ENCODE data around the gene ACTMAP. TPM values are rescaled to one million over a fixed set of nuclear protein-coding genes. Genes with fewer than 3 reads are reported as not detected.

Gene ACTMAP
- total RNA-seq, 1 donor = 1.1 TPM

- no peak for DNase-seq (ENCODE audit: insufficient read length, low spot score, missing footprints)
- Histone ChIP-seq H3K4me3 (ENCODE audit: insufficient read depth, low read length) (no peak overlapping the region), H3K4me1 (ENCODE audit: insufficient read depth, low read length) (no peaks in the 10 kb centered on the region), H3K4me2 (ENCODE audit: insufficient read depth, low read length) (no peak overlapping the region), H3K79me2 (ENCODE audit: insufficient read depth, low read length) (no peaks in the 10 kb centered on the region), H3K27ac (ENCODE audit: low read depth, low read length) (no peak overlapping the region), H4K20me1 (ENCODE audit: insufficient read depth, low read length) (no peaks in the 10 kb centered on the region), H3K9me3 (ENCODE audit: low read depth, low read length) (no peaks in the 10 kb centered on the region), H3K36me3 (ENCODE audit: insufficient read depth, low read length) (peaks cover 36% of the 10 kb centered on the region), H2AFZ (ENCODE audit: low read length) (no peak overlapping the region), H3K27me3 (ENCODE audit: insufficient read depth, low read length) (no peaks in the 10 kb centered on the region)
- no peak for TF ChIP-seq CTCF (IDR thresholded peaks at IDR 0.05; ENCODE audit: extremely low read depth, low read depth, low read length)
These were observed 53.3 kb downstream of the ACTMAP start for GRCh38 chr19:40697007-40697406.

DNA sequence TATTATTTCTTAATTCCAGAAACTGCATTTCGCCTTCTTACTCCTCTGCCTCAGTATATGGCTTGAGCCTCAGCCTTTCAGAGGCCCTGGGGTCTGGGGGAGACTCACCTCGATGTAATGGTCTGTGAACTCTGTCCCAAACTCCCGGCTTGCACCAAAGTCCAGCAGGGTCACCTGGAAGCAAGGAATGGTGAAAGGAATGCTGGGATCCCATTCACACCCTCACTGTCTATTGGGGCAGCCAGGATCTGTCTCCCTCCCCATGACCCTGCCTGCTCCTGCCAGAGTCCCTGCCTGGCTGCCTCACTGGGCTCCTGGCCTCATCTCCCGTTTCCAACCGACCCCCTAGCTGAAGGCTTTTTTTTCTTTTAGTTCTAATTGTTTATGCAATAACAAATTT, 54.4 kb downstream of the ACTMAP start:
- TF ChIP-seq CTCF (IDR thresholded peaks at IDR 0.05; ENCODE audit: extremely low read depth, low read depth, low read length) = no peak
- H3K4me3 ChIP-seq (ENCODE audit: insufficient read depth, low read length) = no peak overlapping the region
- H3K27ac ChIP-seq (ENCODE audit: low read depth, low read length) = no peak overlapping the region
- no peak overlapping the region for H2AFZ ChIP-seq (ENCODE audit: low read length)
- no peaks in the 10 kb centered on the region for H4K20me1 ChIP-seq (ENCODE audit: insufficient read depth, low read length)
- H3K4me1 ChIP-seq (ENCODE audit: insufficient read depth, low read length) = peaks cover 3% of the 10 kb centered on the region
- H3K79me2 ChIP-seq (ENCODE audit: insufficient read depth, low read length) = no peaks in the 10 kb centered on the region
- H3K27me3 ChIP-seq (ENCODE audit: insufficient read depth, low read length) = no peaks in the 10 kb centered on the region
- peaks cover 30% of the 10 kb centered on the region for H3K36me3 ChIP-seq (ENCODE audit: insufficient read depth, low read length)
- DNase-seq (ENCODE audit: insufficient read length, low spot score, missing footprints) = no peak
- no peak overlapping the region for H3K4me2 ChIP-seq (ENCODE audit: insufficient read depth, low read length)
- H3K9me3 ChIP-seq (ENCODE audit: low read depth, low read length) = no peaks in the 10 kb centered on the region

DNA sequence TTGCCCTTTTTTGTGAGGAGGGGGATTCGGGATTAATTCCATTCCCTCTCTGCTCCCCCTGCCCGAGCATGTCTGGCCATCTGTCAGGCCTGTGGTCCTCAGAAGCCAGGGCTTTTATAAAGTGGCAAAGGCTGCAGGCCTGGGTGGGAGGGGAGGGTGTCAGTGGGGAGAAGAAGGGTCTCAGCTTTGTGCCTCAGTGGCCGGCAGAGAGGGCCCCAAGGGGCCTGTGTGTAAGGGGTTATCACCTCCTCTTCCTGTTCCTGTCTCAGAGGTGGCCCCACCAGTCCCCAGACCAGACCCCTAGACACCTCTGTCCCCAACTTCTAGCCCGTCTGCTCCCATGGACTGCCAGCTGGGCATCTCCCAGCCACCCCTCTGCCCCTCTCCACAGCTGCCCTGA, 56.4 kb downstream of the ACTMAP start:
- no peak overlapping the region for H2AFZ ChIP-seq (ENCODE audit: low read length)
- peaks cover 9% of the 10 kb centered on the region for H3K4me1 ChIP-seq (ENCODE audit: insufficient read depth, low read length)
- no peak for DNase-seq (ENCODE audit: insufficient read length, low spot score, missing footprints)
- no peak for TF ChIP-seq CTCF (IDR thresholded peaks at IDR 0.05; ENCODE audit: extremely low read depth, low read depth, low read length)
- peaks cover 16% of the 10 kb centered on the region for H3K36me3 ChIP-seq (ENCODE audit: insufficient read depth, low read length)
- no peak overlapping the region for H3K4me3 ChIP-seq (ENCODE audit: insufficient read depth, low read length)
- H3K27ac ChIP-seq (ENCODE audit: low read depth, low read length) = no peak overlapping the region
- H3K4me2 ChIP-seq (ENCODE audit: insufficient read depth, low read length) = no peak overlapping the region
- H3K9me3 ChIP-seq (ENCODE audit: low read depth, low read length) = no peaks in the 10 kb centered on the region
- H4K20me1 ChIP-seq (ENCODE audit: insufficient read depth, low read length) = peaks cover 5% of the 10 kb centered on the region
- H3K27me3 ChIP-seq (ENCODE audit: insufficient read depth, low read length) = no peaks in the 10 kb centered on the region
- peaks cover 14% of the 10 kb centered on the region for H3K79me2 ChIP-seq (ENCODE audit: insufficient read depth, low read length)

- no peak for TF ChIP-seq CTCF (IDR thresholded peaks at IDR 0.05; ENCODE audit: extremely low read depth, low read depth, low read length)
- Histone ChIP-seq H2AFZ (ENCODE audit: low read length) (no peak overlapping the region), H3K36me3 (ENCODE audit: insufficient read depth, low read length) (peaks cover 16% of the 10 kb centered on the region)
These were observed 57.0 kb downstream of the ACTMAP start for GRCh38 chr19:40693150-40693788.

More at GRCh38 chr19:40693150-40693788, 57.0 kb downstream of the ACTMAP start:
- Histone ChIP-seq H3K4me3 (ENCODE audit: insufficient read depth, low read length) (no peak overlapping the region), H3K4me1 (ENCODE audit: insufficient read depth, low read length) (peaks cover 15% of the 10 kb centered on the region), H3K79me2 (ENCODE audit: insufficient read depth, low read length) (peaks cover 21% of the 10 kb centered on the region), H3K4me2 (ENCODE audit: insufficient read depth, low read length) (no peak overlapping the region), H3K27me3 (ENCODE audit: insufficient read depth, low read length) (no peaks in the 10 kb centered on the region), H4K20me1 (ENCODE audit: insufficient read depth, low read length) (peaks cover 12% of the 10 kb centered on the region), H3K27ac (ENCODE audit: low read depth, low read length) (no peak overlapping the region), H3K9me3 (ENCODE audit: low read depth, low read length) (no peaks in the 10 kb centered on the region)
- peak; percentile 76 for DNase-seq (ENCODE audit: insufficient read length, low spot score, missing footprints)
